NCI-H1694 (cell line): ENCODE results near the gene VAMP2.
A peak's percentile ranks its signal among the peaks of the same experiment; 100 is the strongest.

Experiments
- DNase-seq: peaks from one replicate; lab custom pipeline; 2025; lab: John Stamatoyannopoulos, UW

The VAMP2 gene

DNA sequence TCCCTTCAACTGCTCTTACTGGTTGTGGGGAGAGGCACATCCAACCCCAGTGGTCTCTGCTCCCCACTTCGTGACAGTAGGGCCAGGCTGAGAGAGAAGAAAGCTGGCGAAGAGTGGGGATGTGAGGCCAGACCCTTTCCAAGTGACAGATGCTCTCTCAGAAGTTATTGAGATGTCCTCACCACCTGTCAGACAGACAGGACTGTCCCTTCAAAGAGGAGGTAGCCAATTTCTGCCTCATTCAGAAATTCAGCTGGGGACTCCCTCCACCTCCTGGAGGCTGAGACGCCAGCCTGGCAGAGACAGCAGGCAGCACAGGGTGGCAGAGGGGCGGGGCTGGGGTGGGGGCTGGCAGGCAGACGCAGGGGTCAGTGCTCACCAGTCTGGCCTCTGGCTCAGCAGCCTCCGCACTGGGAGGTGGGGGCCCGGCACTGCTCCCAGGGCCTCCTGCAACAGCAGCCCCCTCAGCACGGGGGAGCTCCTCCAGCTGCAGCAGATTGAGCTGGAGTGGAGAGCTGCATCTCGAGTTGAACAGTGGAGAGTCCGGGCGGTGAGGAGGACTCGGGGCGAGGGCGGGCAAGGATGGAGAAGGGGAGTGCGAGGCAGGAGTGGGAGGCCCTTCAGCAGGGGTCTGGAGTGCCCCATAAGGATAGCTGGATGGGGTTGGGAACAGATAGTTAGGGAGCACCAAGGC lies 19.7 kb downstream of the VAMP2 start:
- no peak for DNase-seq

- no peak for DNase-seq
These were observed 20.4 kb downstream of the VAMP2 start for GRCh38 chr17:8142158-8142886.

- DNase-seq, result no peak
These were observed 21.0 kb downstream of the VAMP2 start for GRCh38 chr17:8141741-8142140.

DNA sequence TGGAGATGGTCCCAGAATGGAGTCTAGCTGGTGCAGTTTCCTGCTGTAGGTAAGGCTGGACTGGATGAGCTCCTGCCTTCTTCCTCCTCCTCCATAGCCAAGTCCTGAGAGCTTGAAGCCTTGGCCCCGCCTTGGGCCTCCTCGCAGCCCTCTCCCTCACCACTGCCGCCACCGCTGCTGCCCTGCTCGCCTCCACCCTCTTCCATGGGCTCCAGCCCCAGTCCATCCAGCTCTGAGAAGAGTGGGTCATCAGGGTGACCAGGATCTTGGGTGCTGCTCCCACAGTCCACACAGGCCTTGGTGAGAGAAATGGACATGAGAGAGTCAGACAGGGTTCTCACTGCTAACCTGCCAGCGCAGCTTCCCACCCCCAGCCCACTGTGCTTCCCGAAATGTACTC lies 21.7 kb downstream of the VAMP2 start:
- no peak for DNase-seq

DNA sequence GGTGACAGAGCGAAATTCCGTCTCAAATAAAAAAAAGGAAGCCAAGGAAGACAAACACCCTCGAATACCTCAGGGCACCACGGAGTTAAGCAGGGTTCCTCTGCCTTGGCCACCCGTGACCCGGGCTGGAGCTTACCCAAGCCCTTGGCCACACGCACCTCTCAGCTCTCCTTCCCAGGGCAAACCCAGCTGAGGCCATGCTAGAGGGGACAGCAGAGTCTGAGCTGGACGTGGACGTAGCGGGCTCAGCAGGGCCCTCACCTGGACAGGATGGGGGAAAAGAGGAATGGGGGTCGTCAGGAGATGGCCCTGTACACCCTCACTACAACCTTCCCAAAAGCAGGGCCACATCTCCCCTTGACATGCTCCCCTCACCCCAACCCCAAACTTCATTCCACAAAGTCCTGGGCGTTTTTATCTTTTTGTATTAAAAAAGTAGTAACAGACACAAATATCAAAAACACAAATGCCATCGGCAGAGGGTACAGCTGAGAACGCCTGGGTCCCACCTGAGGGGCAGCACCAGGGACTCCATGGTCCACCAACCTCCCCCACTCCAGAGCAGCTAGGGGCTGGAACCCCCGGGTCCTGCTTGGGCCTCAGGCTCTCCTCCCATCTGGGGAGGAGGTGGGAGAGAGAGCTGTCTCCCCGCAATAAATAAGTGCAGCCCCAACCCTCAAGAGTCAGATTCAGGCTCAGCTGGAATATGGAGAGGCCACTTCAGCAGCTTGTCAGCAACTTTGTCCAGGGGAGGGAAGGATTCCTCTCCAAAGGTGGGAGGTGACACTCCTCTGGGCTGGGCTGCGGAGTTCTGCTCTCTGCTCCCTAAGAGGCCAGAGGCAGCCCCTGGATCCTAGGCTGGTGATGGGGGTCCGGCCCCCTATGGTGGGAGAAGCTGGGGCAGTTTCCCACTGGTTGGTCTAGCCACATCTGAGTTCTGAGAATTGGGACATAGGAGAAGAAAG lies 22.4 kb downstream of the VAMP2 start:
- no peak for DNase-seq

- DNase-seq, result peak; percentile 98
These were observed 23.9 kb downstream of the VAMP2 start for GRCh38 chr17:8138672-8139371.

DNA sequence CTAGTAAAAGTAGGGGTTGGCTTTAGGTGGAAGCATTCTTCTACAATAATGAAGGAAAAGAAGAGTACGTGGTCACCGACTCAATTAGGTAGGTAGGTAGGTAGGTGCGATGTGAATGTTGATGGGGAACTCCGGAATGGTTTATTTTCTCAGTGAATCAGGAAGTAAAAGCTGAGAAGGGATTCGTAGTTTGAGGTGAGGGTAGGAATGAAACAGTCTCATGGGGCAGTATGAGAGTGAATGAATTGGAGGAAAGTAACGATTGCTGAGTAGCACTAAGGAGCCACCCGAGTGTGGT lies 24.4 kb downstream of the VAMP2 start:
- no peak for DNase-seq

GRCh38 chr17:8137645-8138373 lies 24.9 kb downstream of the VAMP2 start:
- no peak for DNase-seq

- DNase-seq, result no peak
These were observed 28.8 kb downstream of the VAMP2 start for GRCh38 chr17:8133941-8134340.

DNA sequence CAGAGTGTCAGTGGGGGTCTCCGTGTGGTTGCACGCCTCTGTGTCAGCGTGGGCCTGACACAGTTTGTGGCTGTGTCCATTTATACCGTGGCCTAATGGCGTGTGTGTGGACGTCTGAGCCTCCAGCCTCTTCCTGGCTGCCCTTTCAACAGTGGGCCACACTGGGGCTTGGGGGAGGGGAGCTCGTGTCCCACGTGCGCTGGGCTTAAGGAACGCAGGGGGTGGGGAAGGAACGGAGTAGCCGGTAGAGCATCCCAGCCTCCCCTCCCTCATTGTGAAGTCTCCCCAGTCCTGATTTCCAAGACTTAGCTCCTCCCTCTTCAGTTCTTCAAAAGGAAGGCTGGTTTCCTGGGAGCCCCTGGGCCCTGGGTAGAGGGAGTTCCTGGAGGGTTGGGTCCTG lies 29.3 kb downstream of the VAMP2 start:
- no peak for DNase-seq

DNA sequence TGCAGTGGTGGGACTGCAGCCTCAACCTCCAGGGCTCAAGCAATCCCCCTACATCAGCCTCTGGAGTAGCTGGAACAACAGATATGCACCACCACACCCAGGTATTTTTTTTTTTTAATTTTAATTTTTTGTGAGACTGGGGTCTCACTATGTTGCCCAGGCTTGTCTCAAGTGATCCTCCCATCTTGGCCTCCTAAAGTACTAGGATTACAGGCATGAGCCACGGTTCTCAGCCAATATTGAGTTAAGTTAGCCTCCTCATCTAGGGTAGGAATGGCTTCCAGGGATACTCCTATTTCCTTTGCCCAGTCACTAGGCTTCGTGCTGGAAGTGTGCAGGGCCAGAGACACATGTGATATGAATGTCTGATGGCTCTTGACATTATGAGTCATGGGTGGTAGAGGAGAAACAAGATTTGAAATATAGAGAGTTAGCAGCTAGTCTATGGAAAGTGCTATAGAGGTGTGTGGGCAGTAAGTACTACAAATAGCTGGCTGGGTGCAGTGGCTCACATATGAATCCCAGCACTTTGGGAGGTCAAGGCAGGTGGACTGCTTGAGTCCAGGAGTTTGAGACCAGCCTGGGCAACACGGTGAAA lies 30.8 kb downstream of the VAMP2 start:
- DNase-seq, result no peak

- DNase-seq, result no peak
These were observed 34.5 kb downstream of the VAMP2 start for GRCh38 chr17:8128125-8128784.

GRCh38 chr17:8126491-8127066 lies 36.2 kb downstream of the VAMP2 start:
- DNase-seq, result no peak

DNA sequence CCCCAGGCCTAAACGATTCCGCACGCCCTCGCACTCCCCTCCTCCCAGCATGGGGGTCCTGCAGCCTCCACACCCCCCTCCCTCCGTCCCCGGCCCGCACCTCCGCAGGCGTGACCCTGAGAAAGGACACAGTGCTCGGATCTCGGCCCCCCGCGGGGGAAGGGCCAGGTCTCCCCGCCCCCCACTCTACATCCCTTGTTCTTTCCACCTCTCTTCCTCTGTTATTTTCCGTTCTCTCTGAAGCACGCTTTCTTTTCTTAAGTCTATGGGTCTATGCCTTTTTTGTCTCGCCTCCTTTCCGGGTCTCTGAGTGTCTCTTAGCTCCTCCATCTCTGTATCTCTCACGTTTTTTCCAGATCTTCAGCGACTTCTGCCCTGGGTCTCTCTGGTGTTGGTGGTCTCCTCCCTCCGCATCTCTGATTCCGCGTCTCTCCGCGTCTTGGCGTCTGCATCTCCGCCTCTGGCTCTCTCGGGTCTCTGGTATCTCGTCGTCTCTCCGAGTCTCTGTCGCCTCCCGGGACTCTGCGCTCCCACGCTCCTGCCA lies 36.7 kb downstream of the VAMP2 start:
- DNase-seq, result no peak

DNA sequence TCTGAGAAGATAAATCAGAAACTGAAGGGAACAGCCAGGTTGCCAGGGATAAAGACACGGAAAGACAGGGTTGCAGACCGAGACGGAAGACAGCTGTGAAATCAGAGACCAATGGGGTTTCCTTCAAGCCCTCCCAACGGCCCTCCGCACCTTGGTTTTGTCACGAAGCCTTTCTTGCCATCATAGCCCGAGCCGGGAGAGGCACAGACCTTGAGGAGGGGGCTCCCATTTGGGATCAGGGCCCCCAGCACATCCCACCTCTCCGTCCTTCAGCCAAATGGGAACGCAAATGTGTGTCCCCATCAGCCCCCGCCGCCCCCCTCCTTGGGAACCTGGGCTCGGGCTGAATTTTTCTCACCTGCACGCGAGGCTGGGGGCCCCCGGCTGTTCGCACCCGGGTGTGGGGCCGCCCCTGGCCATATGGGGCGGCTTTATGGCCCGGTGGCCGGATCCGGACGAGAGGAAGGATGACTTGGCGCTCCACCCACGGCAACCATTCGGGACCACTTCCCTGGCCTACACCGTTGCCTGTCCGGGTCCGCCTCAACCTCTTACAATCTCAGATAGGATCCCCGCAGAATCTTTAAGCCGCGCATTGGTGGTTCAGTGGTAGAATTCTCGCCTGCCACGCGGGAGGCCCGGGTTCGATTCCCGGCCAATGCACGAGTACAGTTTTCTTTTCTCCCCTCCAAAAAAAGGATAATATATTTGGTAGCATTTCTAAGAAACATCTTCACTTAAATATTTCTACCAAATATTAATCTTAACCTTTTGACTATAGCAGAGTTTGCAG lies 37.4 kb downstream of the VAMP2 start:
- peak; percentile 90 for DNase-seq

DNA sequence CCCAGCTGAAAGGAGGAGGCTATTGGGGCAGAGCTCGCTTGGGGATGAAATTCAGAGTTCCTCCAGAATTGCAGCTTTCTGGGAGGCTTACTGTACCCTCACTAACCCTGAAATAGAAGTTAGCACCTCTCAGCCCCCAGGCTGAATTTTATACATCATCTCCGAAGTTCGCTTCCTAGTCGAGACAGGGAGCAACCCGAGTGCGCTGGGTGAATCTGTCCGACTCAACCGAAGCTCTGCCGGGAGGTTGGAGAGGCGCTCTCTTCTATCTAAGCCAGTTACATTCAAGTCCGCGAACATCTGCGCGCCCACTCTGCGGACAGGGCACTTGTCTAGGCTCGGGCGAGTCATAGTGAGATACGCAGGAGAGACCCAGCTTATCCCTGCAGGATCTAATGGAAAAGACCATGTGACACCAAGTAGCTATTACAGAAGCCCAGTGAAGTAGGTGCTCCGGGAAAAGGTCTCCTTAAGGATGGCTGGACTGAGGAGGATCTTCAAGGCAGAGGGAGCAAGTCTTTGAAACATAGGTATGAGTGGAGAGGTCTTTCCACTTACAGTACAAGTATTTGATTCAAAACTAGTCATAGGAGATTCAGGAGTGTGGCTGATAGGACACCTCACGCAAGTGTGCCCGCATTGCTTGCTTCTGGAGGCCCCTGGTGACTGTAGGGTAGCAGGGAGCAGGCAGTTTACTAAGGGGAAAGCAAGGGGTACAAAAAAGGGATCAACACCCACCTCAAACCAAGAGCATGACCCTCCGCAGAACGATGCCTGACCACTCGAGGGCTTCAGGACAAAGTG lies 38.2 kb downstream of the VAMP2 start:
- DNase-seq, result peak; percentile 29

GRCh38 chr17:8123695-8124349 lies 38.9 kb downstream of the VAMP2 start, which contains the start of gene HES7:
Gene HES7 (minus strand): TSS chr17:8124106. CDS start chr17:8124084, 22 bp downstream.
- no peak for DNase-seq
